CD4-positive, alpha-beta T cell (primary cell): ENCODE data around the gene COL18A1. TPM values are rescaled to one million over a fixed set of nuclear protein-coding genes. Genes with fewer than 3 reads are reported as not detected.

ENCODE experiments used
- ATAC-seq: fragments of 200-7000 bp; cut with Tn5 transposase; one replicate; pipeline ENCODE4 v1.10.0; 2022; ENCODE audit warnings: mild to moderate bottlenecking; ENCODE audit not compliant: poor library complexity
- CTCF ChIA-PET: fragments of 350-600 bp; sonication (Branson Sonifier 250); formaldehyde crosslinking; loops from one replicate; lab custom pipeline; 2021; ENCODE audit warnings: antibody characterized with exemption, inconsistent platforms; lab: Charles Lee
- POLR2A ChIA-PET: fragments of 350-600 bp; sonication (Branson Sonifier 250); formaldehyde crosslinking; loops from one replicate; lab custom pipeline; 2021; ENCODE audit warnings: antibody characterized with exemption, inconsistent platforms; lab: Charles Lee
- DNase-seq, 14 experiments: peaks; one replicate each; pipeline ENCODE4 v3.0.0-alpha.2; 2013 to 2020; ENCODE audit warnings: mixed read lengths in 2 of 14
- H3K27ac ChIP-seq, 2 donors: one replicate each; pipeline versions ENCODE4 v1.5.1 to v1.7.0; 2013; ENCODE audit warnings: low read length in 2 of 2, low read depth in 1 of 2, mild to moderate bottlenecking in 1 of 2
- H3K27me3 ChIP-seq, 2 experiments: 1 replicate in 1 of 2; 2 replicates in 1 of 2; pipeline versions ENCODE4 v1.6.1 to v1.7.0; 2013; ENCODE audit warnings: low read length in 2 of 2, control low read depth in 1 of 2, mild to moderate bottlenecking in 1 of 2, moderate library complexity in 1 of 2; ENCODE audit not compliant: insufficient read depth in 2 of 2, control insufficient read depth in 1 of 2
- H3K36me3 ChIP-seq: one replicate; pipeline ENCODE4 v1.6.1; 2013; ENCODE audit warnings: low read length, control low read depth; ENCODE audit not compliant: insufficient read depth
- H3K4me1 ChIP-seq: one replicate; pipeline ENCODE4 v1.6.1; 2013; ENCODE audit warnings: low read length, control low read depth; ENCODE audit not compliant: insufficient read depth
- H3K4me3 ChIP-seq: one replicate; pipeline ENCODE4 v1.5.1; 2013; ENCODE audit warnings: mild to moderate bottlenecking, low read length, moderate library complexity
- H3K9me3 ChIP-seq, 2 experiments: 1 replicate in 1 of 2; 2 replicates in 1 of 2; pipeline versions ENCODE4 v1.6.1 to v1.7.0; 2013; ENCODE audit warnings: low read length in 2 of 2, mild to moderate bottlenecking in 2 of 2, control low read depth in 1 of 2, moderate library complexity in 1 of 2; ENCODE audit not compliant: control insufficient read depth in 1 of 2, insufficient read depth in 1 of 2
- H3K27ac Mint-ChIP-seq: one replicate; pipeline ENCODE4 v1.8.0; 2020; ENCODE audit warnings: mixed read lengths
- H3K27me3 Mint-ChIP-seq: one replicate; pipeline ENCODE4 v1.8.0; 2021; ENCODE audit warnings: mixed read lengths
- H3K36me3 Mint-ChIP-seq: one replicate; pipeline ENCODE4 v1.8.0; 2021; ENCODE audit warnings: low read depth, mixed read lengths
- H3K4me1 Mint-ChIP-seq: one replicate; pipeline ENCODE4 v1.8.0; 2021; ENCODE audit warnings: low read depth, mixed read lengths
- H3K4me3 Mint-ChIP-seq: one replicate; pipeline ENCODE4 v1.8.0; 2020; ENCODE audit warnings: mild to moderate bottlenecking, mixed read lengths
- H3K9me3 Mint-ChIP-seq: one replicate; pipeline ENCODE4 v1.8.0; 2020; ENCODE audit warnings: mixed read lengths
- CTCF ChIP-seq: fragments of 200-600 bp; IDR thresholded peaks from one replicate; pipeline ENCODE4 v1.8.0; 2022; ENCODE audit warnings: antibody characterized with exemption, mild to moderate bottlenecking
- intact Hi-C, 2 experiments: fragments of 100-400 bp; cut with DNase I in 1 of 2; cut with micrococcal nuclease in 1 of 2; formaldehyde crosslinking; loops; one replicate each; pipeline versions ENCODE4 v1.15.1 to v1.9.0; 2023 to 2025; cut with DNase I, micrococcal nuclease
- total RNA-seq, 174 experiments: library from RNA in 2 of 174; stranded (reverse) in 2 of 174; gene quantifications; one replicate each; pipeline ENCODE4 v1.2.3 and lab custom pipeline; 2021 to 2026

Gene COL18A1
- total RNA-seq, 2 experiments from 2014 or later: 15.2 to 16.0 TPM

DNA sequence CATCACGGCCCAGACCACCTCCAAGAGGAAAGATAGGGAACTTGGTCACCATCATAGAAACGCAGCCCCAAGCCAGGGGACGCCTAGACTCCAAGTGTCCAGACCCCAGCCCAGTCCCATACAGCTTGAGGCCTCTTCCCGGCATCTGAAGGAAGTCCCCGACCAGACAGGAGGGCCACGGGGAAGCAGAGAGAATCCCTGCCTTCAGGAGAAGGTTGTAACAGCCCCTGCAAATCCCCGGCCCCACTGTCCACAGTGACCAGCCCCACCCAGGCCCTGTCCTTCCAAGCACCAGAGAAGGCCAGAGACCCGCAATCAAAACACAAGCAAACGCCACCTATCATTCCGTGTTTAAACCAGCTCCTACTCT lies 135.6 kb downstream of the COL18A1 start:
- Histone ChIP-seq H3K36me3 (no peaks in the 10 kb centered on the region), H3K27me3 (no peaks in the 10 kb centered on the region), H3K9me3 (no peaks in the 10 kb centered on the region), H3K4me1 (peaks cover 27% of the 10 kb centered on the region), H3K4me3 (no peak overlapping the region), H3K27ac (no peak overlapping the region)
- no peak for ATAC-seq
- no peak for TF ChIP-seq CTCF
- ChIA-PET POLR2A (interaction anchor here (1.8 kb wide), 1 partner anchor 8 kb away, joined by 5 read pairs; no protein-coding TSS in a partner anchor), CTCF (no interaction called here)
- no peaks in the 10 kb centered on the region for H3K9me3 Mint-ChIP-seq
- H3K4me3 Mint-ChIP-seq: peak overlapping the region; percentile 86
- H3K36me3 Mint-ChIP-seq: peaks cover 4% of the 10 kb centered on the region
- intact Hi-C loops: loop anchor here (2.0 to 10.0 kb wide), 5 partner anchors 56 to 466 kb away; partner anchors contain the start of gene ADARB1 (in 1 of the 2)
- peak in 2 of 14 experiments; percentile 23 to 25 for DNase-seq
- peaks cover 22% of the 10 kb centered on the region for H3K4me1 Mint-ChIP-seq
- peak overlapping the region; percentile 80 for H3K27ac Mint-ChIP-seq
- no peaks in the 10 kb centered on the region for H3K27me3 Mint-ChIP-seq

DNA sequence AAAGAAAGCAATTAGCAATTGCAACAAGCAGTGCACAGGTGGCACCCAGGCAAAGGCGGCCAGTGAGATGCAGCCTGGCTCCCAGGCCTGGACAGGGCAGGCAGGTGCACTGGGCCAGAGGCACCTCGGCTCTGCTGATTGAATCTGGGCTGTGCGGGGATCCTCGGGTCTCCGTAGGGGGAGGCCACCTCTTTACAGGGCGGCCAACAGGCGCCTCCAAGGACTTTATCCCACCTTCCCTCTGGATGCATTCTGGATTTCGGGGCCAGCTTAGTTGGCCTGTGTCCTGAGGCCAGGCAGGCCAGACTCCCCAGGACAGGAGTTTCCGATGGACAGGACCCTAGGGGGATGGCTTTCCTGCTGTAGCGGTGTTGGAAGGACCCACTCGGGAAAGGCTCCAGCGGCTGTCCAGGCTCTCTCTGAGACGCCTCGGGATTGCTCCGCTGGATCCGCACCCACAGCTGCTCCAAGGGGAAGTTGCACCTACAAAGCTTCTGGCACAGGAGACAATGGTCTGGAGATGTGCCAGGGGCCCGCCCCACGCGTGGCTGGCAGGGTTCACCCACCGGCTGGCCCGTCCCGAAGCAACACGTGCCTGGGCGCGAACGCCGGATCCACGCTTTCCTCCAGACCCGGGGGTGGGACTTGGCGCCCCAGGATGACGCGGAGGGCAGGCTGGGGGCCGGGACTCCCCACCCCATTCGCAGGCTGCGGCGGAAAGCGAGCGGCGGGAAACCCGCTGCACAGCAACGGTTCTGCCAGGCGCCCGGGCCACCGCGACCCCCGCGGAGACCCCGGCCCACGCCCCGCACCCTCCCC lies 136.5 kb downstream of the COL18A1 start:
- H3K27ac Mint-ChIP-seq: peak overlapping the region; percentile 80
- H3K4me3 Mint-ChIP-seq: peak overlapping the region; percentile 86
- Histone ChIP-seq H3K27me3 (no peaks in the 10 kb centered on the region), H3K9me3 (no peaks in the 10 kb centered on the region), H3K4me3 (peak overlapping the region; percentile 46), H3K36me3 (no peaks in the 10 kb centered on the region), H3K27ac (peak overlapping the region in 1 of 2 donors; percentile 55), H3K4me1 (peaks cover 23% of the 10 kb centered on the region)
- peak; percentile 42 to 89 (median 69) for DNase-seq
- ATAC-seq: peak; percentile 78
- no peak for TF ChIP-seq CTCF
- no peaks in the 10 kb centered on the region for H3K27me3 Mint-ChIP-seq
- no peaks in the 10 kb centered on the region for H3K9me3 Mint-ChIP-seq
- H3K36me3 Mint-ChIP-seq: no peaks in the 10 kb centered on the region
- CTCF ChIA-PET: no interaction called here
- H3K4me1 Mint-ChIP-seq: peaks cover 18% of the 10 kb centered on the region
- intact Hi-C loops: loop anchor here (1.0 to 10.0 kb wide), 6 partner anchors 49 to 467 kb away; partner anchors contain the start of gene ADARB1 (in 1 of the 2)
- POLR2A ChIA-PET: interaction anchor here (1.0 to 1.8 kb wide), 2 partner anchors 9 to 11 kb away, joined by 3 to 5 read pairs; no protein-coding TSS in a partner anchor

DNA sequence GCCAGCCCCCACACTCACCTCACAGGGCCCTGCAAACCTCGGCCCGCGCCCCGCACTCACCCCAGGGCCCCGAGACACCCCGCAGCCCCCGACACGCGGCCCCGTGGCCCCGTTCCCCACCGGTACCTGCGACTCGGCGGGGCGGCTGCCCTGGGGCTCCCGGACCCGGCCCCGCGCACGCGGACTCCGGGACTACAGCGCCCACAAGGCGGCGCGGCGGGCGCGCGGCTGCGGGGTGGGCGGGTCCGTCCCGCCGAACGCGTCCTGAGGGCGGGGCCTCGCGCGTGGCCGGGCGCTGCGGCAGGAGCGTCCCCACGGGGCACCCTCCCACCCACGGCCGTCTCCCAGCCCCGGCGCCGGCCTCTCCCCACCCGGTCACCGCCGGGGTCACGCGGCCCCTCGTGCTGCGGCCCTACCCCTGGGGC lies 137.3 kb downstream of the COL18A1 start, which contains the start of gene SLC19A1:
Gene SLC19A1, minus strand, starts transcription at position 199 of the 425 bp plus-strand sequence. CDS start 4,481 bp downstream, outside the sequence.
- Histone ChIP-seq H3K9me3 (no peaks in the 10 kb centered on the region), H3K27ac (peak within 1 kb of the TSS in 1 of 2 donors; percentile 55), H3K27me3 (no peaks in the 10 kb centered on the region), H3K4me1 (peaks cover 23% of the 10 kb centered on the region), H3K4me3 (peak within 1 kb of the TSS; percentile 46), H3K36me3 (no peaks in the 10 kb centered on the region)
- CTCF ChIA-PET: no interaction called here
- H3K4me1 Mint-ChIP-seq: peaks cover 24% of the 10 kb centered on the region
- peak; percentile 48 to 90 (median 68) for DNase-seq
- no peaks in the 10 kb centered on the region for H3K36me3 Mint-ChIP-seq
- H3K27me3 Mint-ChIP-seq: no peaks in the 10 kb centered on the region
- intact Hi-C loops: loop anchor here in 1 of 2 experiments (1.0 to 10.0 kb wide), 4 partner anchors 48 to 467 kb away; partner anchors contain the start of gene ADARB1
- POLR2A ChIA-PET: no interaction called here
- TF ChIP-seq CTCF: no peak
- H3K9me3 Mint-ChIP-seq: no peaks in the 10 kb centered on the region
- peak; percentile 83 for ATAC-seq
- peak within 1 kb of the TSS; percentile 86 for H3K4me3 Mint-ChIP-seq
- peak within 1 kb of the TSS; percentile 80 for H3K27ac Mint-ChIP-seq
